HG02852 (cell line): Measurements from ENCODE around the gene CCDC24.

ENCODE experiments used
- ATAC-seq: cut with Tn5 transposase; IDR thresholded peaks from one replicate; pipeline ENCODE4 v1.9.1; 2021; ENCODE audit warnings: mild to moderate bottlenecking, moderate library complexity; ENCODE audit not compliant: unreplicated experiment

CCDC24 gene

GRCh38 chr1:44036409-44037139 is 45.2 kb downstream of the CCDC24 start:
- ATAC-seq = no peak

GRCh38 chr1:44037154-44037553 is 45.8 kb downstream of the CCDC24 start:
- ATAC-seq = no peak

- ATAC-seq = no peak
Observed at GRCh38 chr1:44038876-44039657, 47.7 kb downstream of the CCDC24 start.

GRCh38 chr1:44040418-44040817 is 49.0 kb downstream of the CCDC24 start:
- ATAC-seq = no peak

DNA sequence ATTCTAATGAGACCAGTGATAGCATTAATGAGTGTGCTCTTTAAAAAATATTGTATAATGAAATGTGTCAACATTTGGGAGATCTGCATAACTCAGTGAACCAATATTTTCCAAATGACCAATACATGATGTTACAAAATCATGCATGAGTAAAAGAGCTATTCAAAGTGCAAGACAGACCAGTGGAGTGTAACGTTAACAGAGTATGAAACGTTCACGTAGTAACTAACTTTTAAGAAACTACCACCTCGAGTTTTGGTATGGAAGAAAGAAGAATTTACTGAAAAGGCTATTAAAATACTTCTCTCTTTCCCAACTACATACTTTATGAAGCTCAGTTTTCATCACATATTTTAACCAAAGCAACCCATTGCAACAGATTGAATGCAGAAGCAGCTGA is 49.4 kb downstream of the CCDC24 start:
- ATAC-seq = no peak

DNA sequence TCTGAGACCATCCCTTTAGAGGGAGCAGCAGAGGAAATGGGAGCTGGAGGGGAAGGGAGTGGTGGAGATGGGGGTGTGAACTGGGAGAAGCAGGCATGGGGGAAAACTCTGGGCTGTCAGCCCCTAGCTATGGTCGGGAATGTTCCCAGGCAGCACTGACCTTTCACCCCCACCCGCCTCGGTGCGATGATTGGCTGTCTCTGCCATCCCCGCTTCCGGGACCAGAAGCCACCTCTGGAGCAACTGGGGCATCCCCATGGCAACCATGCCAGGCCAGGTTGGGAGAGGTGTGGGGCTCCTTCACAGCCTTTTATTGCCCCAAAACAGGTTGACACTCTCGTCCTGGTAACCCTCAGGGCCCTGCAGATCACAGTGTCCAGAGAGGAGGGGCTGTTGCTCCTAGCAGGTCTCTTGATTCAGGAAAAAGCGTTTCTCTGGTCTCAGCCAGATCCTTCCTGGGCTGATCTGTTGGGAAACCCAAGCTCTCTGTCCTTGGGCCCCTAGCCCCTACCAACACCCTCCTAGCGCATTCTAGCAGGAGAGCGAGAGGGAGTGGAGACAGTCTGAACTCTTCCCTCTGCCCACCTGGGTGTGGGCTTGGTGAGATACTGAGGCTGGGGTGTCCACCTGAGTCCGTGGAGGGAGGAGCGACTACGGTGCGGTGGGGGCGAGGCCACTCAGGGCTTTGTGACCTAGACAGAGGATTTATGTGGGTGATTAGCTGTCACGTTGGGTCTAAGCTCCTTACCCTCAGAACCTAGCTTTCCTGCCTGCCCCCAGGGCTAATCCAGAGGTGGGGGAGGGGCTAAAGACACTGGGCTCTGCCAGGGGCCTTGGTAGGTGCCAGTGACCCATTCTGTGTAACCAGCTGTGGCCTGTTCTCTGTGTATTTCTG is 52.0 kb downstream of the CCDC24 start:
- no peak for ATAC-seq

- ATAC-seq = no peak
Observed at GRCh38 chr1:44044071-44044801, 52.8 kb downstream of the CCDC24 start.

DNA sequence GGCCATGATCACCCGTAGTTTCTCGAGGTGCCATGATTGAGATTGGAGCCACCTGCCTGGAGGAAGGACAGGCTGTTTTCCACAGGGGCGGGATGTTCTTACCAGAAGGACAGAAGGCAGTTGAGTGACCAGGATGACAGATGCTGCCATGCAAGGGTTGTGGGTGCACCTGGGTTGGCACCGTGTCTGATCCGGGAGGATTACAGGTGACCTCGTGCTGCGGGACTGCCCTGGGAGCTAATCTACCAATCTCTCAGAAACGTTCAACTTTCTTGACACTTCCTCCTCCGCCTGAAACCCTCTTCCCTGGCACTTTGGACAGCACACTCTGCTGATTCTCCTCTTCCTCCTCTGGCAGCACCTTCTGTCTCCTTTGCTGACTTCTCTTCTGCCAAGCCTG is 53.7 kb downstream of the CCDC24 start:
- ATAC-seq = no peak
